GM18868 (cell line): ENCODE results near the gene HERPUD2.
"Not testable (repeated sequence)": the region's sequence is repeated elsewhere in the genome, so short reads cannot be mapped to it uniquely, and the experiment has no call there.

Experiments
- ATAC-seq: cut with Tn5 transposase; IDR thresholded peaks from one replicate; pipeline ENCODE4 v1.9.1; 2021; ENCODE audit warnings: mild to moderate bottlenecking, moderate library complexity; ENCODE audit not compliant: unreplicated experiment

The HERPUD2 gene

GRCh38 chr7:35681231-35682029, 13.5 kb downstream of the HERPUD2 start:
- ATAC-seq, result peak; percentile 46

DNA sequence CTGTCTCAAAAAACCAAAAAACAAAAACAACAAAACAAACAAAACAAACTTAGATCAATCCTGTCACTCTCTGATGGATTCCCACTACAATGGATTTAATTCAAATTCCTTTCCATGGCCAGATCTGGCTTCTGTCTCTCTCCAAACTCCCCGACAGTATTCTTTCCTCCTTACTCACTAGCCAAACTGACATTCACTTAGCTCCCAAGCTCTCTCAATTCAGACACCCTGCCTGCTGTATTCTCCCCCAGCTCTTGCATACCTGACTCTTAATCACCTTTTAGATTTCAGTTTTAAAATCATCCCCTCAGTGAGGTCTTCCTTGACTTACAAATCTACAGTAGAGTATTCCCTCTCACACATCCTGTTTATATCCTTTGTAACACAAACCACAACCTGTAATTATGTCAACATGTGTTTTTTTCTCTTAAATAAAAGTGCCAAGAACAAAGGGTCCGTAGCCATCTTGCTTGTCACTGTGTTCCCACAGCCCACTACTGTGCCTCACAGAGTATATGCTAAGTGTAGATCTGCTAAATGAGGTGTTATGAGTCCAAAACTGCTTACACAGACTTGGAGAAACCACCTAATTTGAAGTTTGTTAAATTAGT, 14.4 kb downstream of the HERPUD2 start:
- ATAC-seq, result no peak

DNA sequence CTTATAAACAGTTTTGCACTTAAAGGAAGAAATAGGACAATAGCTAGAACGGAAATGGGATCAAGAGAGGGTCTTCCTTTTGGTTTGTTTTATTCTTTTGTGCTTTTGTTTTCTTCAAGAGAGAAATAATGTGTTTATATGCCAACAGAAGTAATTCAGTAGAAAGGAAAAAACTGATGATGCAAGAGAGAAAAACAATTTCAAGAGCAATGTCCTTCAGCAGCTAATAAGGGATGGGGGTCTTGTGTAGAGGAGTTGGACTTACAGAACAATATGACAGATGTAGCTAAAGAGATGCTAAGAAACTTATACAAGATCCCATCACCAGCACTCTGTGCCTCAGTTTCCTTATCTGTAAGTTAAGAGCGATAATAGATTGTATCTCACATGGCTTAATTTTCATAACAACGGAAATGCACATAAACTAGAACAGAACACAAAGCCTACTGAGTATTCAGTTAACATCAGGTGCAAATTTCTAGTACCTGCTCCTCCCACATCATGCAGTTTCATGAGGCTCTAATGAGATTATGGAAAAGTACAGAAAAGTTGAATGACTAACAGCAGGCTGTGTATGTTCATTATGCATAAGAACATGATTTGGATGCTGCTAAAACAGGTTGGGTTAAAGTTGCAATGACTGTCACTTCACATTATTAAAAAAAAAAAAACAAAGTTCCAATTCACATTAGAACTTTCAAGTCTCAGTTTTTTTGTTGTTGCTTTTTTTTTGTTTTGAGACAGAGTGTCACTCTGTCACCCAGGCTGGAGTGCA, 17.2 kb downstream of the HERPUD2 start:
- no peak for ATAC-seq

GRCh38 chr7:35676211-35676610, 18.7 kb downstream of the HERPUD2 start:
- no peak for ATAC-seq

- no peak for ATAC-seq
Measured at GRCh38 chr7:35670856-35671569, 23.9 kb downstream of the HERPUD2 start.

DNA sequence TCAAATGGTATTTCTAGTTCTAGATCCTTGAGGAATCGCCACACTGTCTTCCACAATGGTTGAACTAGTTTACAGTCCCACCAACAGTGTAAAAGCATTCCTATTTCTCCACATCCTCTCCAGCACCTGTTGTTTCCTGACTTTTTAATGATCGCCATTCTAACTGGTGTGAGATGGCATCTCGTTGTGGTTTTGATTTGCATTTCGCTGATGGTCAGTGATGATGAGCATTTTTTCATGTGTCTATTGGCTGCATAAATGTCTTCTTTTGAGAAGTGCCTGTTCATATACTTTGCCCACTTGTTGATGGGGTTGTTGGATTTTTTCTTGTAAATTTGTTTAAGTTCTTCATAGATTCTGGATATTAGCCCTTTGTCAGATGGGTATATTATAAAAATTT, 34.5 kb downstream of the HERPUD2 start:
- not testable (repeated sequence) for ATAC-seq

DNA sequence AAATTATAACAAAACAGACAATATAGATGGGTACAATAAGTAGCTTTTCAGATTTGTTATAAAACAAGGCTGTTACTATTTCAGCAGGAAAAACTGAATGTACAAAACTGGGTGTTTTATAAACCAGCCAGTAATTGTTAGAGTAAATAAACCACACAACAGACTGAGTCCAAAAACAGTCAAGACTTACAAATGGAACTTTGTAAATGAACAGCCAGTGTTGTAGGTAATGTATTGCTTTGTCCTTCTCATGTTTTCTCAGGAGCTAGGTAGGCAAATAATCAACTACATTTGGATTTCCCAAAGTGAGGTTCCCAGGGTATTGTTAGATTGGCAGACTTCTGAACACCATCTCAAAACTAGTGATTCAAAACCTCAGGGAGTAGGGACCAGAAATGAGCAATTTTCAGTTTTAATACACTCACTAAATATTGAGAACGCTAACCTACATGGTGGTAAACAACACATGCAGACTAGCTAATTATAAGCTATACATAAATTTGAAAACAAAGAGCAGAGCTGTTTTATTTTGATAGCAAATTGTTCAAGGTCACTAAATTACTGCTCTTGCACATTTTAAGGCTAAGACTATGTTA, 36.2 kb downstream of the HERPUD2 start:
- no peak for ATAC-seq

DNA sequence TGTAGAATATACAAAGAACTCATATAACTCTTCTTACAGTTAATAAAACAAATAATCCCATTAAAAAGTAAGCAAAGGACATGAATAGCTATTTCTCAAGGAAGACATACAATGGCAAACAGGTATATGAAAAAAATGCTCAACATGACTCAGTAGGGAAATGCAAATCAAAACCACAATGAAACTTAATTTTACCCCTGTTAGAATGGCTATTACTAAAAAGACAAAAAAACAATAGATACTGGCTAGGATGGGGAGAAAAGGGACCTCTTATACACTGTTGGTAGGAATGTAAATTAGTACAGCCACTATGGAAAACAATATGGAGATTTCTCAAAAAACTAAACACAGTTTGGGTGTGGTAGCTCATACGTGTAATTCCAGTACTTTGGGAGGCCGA, 37.8 kb downstream of the HERPUD2 start:
- ATAC-seq, result peak; percentile 45

DNA sequence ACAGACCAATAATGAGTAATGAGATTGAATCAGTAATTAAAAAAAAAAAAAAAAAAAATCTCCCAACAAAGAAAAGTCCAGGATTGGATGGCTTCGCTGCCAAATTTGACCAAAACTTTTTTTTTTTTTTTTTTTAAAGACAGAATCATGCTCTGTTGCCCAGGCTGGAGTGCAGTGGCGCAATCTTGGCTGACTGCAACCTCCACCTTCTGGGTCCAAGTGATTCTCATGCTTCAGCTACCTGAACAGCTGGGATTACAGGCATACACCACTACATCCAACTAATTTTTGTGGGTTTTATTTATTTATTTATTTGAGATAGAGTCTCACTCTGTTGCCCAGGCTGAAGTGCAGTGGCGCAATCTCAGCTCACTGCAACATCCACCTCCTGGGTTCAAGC, 40.4 kb downstream of the HERPUD2 start:
- ATAC-seq, result not testable (repeated sequence)

DNA sequence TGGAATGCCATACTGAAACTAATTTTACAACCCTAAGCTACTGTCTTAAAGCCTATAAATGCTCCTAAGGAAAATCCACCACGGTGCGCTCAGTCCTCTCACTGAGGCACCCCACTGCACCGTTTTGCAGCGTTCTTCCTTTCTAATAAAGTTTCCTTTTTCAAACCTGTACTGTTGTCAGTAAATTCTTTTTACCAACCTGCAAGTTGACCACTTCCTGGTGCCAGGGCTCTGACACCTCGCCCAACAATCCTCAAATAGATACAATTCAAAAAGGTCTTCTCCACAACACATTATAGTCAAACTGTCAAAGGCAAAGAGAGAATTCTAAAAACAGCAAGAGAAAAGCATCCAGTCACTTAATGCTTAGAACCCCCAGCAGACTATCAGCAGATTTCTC, 42.8 kb downstream of the HERPUD2 start:
- ATAC-seq, result no peak

DNA sequence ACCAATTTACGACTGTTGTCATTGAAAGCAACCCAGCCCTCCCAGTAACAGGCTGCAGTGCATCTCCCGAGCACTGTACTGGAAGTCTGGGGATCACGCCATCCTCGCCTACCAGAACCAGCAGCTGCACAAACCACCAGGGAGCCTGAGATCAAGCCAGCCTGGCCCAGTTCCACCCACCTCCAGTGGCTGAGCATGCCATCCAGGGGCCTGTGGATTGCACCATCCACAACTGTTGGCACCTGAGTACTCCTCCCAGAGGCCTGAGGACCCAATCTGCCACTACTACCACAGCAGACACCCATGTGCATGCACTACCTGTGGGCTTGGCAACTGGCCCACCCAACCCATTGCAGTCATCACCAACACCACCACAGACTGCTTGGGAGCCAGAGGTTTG, 44.2 kb downstream of the HERPUD2 start:
- no peak for ATAC-seq

DNA sequence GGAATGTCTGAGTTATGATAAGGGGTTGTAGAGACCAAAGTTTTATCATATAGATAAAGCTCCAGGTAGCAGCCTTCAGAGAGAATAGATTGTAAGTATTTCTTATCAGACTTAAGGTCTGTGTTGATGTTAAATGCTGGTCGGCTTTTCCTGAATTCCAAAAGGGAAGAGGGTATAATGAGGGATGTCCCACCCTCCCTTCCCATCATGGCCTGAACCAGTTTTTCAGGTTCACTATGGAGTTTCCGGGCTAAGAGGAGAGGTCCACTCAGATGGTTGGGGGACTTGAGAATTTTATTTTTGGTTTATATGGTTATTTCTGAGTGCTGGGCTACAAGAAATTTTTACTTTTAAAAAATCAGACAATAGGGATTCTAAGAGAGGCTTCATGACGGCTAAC, 45.2 kb downstream of the HERPUD2 start:
- ATAC-seq, result no peak

DNA sequence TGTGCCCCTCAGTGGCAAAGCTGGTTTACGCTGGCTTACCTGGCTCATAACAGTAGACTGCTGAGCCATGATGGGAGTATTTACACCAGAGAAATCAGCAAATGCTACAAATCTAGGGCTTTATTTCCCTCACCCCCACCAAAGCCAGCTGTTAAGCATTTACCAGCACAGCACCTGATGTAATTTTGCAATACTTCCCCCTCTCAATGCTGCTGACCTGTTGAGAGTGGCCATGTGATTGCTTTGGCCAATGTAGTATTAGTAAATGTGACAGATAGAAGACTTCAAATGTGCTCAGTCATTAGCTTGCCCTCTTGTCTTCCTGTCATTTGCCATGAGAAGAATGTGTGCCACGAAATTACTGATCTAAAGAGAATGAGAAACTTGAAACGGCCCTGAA, 46.6 kb downstream of the HERPUD2 start:
- no peak for ATAC-seq

DNA sequence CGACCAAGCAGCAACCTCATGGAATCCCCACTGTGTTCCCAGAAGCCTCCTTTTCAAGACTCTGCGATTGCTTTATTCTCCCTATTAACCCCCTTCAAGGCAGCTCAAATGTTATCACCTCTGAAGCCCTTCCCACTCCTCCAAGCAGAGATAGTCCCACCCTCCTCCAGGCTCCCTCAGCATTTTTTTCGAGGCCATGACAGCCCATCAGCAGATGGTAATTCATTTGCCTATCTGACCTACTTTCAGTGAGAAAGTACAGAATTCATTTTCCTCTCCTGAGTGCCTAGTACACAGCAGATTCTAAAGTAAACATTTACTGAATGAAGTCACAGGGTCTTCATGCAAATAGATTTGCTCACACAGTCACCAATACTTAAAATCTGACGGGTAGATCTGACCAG, 47.8 kb downstream of the HERPUD2 start:
- peak; percentile 37 for ATAC-seq

DNA sequence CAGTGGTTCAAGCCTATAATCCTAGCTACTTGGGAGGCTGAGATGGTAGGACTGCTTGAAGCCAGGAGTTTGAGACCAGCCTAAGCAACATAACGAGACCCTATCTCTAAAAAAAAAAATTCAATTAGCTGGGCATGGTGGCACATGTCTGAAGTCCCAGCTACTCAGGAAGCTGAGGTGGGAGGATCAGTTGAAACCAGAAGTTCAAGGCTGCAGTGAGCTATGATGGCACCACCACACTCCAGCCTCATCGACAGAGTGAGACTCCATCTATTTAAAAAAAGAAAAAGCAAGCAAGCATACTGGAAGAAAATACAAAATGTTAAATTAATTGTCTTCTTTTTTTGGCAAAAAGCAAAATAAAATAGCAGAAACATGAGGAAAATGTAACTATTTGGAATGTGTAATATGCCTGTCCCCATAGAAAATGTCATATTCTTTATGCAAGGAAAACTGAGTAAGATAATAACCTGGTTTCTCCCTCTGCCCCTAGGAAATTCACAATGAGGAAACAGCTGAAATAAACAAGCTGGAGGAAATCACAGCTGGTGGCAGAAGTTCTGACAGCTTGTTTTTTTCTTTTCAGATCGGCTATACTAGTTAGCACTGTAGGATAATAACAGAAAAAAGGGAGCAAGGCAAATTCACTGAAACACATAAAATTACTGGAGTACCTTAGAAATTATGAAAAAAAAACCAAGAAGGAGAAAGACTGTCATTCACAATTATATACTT, 48.5 kb downstream of the HERPUD2 start:
- ATAC-seq, result no peak

DNA sequence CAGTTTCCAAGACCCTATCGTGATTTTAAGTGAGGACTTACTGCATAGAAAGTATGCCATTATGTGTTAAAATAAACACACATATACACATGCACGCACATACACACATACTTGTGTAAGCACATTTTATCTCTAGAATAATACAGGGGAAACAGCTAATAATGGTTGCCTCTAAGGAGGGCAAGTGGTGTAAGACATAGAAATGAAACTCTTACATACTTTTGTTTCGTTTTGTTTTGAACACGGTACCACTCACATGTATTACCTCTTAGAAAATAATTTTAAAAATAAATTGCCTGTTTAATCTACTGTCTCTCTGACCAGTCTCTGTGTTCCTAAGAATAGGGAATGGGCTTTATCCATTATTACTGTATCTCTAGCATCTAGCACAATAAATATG, 49.2 kb downstream of the HERPUD2 start:
- ATAC-seq, result no peak

GRCh38 chr7:35630024-35630972, 64.6 kb downstream of the HERPUD2 start:
- ATAC-seq, result no peak

DNA sequence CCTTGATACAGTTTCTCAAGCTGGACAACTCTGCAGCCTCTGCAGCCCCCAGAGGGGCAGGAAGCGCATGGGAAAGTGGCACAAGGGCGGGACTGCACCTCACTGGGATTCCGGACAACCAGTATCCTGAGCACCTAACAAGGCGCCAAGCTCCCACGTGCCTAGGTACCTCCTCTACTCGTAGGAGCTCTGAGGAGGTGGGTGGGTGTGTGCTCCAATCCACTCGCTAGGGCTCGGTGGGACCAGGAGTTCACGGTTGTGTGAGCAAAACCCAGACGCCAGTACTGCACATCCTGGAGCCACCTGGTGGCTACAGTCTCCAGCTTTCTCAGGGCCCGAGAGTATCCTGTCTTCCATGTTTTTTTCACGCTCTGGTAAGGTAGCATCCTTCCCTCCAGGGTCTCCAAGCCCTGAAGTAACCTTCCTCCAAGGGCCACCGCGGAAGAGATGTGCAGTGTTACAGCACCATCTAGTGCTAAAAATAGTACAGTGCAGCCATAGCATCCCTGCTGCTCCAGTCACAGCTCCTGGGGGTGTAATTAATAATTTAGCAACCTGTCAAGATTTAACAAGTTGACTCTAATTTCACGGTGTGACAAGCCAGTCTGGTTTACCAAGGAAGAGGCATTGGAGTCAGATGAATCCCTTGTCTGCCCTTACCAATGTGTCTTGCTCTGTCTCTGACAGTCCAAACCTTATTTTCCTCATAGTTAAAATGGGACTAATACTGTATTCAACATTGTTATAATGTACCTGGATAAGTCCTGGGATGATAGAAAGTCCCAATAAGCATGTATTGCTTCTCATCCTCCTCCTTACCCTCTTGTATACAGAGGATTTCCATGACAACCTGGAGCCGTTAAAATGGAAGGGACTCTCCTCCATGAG, 70.4 kb downstream of the HERPUD2 start:
- peak; percentile 91 for ATAC-seq
